HG03521 (cell line): Measurements from ENCODE around the gene PLEKHJ1.

Source experiments
- ATAC-seq: cut with Tn5 transposase; IDR thresholded peaks from one replicate; pipeline ENCODE4 v1.9.1; 2021; ENCODE audit warnings: mild to moderate bottlenecking, moderate library complexity; ENCODE audit not compliant: unreplicated experiment

PLEKHJ1 gene

GRCh38 chr19:2270157-2270422 lies 34.0 kb upstream of the PLEKHJ1 start:
- ATAC-seq = no peak

- ATAC-seq = peak; percentile 68
These were observed 33.4 kb upstream of the PLEKHJ1 start for GRCh38 chr19:2269244-2270156.

GRCh38 chr19:2268861-2269243 lies 32.7 kb upstream of the PLEKHJ1 start:
- no peak for ATAC-seq

DNA sequence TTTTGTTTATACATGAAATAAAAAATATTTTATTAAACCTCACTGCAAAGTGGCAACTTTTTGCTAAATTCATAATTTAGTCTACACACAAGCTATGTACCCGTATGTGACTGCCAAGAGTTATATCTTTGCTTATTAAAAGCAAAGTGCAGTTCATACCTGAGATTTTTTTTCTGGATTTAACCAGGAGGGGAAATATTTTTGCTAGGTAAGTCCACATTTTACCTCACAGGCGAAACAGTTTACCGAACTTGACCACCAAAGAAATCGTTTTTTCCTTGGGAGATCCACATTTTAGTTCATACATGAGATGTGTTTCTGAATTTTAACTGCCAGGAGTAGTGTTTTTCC lies 32.3 kb upstream of the PLEKHJ1 start:
- ATAC-seq = no peak

DNA sequence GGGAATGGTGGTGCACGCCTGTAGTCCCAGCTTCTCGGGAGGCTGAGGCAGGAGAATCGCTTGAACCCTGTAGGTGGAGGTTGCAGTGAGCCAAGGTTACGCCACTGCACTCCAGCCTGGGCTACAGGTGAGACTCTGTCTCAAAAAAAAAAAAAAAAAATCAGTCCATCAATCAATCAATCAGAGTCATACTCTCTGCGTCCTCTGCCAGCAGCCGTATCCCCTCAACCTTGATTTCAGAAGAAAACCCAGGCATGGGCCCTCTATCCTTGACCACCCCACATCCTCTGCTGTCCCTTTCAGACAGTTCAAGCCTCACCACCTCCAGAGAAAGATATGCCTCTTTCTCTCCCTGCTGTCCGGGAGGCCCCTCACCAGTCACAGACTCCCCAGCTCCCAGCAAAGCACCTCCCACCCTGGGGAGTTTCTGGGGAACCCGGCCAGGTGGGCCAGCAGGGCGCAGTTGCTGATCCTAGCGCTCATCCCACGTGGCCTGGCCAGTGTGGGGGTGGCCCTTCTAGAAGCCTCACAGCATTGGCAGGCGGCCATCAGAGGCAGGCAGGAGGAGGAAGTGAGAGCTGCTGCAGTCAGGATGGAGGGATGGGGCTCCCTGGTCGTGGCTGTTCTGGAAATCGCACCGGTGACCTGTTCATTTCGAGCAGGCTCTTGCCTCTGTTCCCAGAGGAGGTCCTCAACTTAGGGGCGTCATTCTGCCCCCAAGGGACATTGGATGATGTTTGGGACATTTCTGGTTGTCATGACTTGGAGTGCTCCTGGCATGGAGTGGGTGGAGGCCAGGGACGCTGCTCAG lies 30.3 kb upstream of the PLEKHJ1 start:
- no peak for ATAC-seq

DNA sequence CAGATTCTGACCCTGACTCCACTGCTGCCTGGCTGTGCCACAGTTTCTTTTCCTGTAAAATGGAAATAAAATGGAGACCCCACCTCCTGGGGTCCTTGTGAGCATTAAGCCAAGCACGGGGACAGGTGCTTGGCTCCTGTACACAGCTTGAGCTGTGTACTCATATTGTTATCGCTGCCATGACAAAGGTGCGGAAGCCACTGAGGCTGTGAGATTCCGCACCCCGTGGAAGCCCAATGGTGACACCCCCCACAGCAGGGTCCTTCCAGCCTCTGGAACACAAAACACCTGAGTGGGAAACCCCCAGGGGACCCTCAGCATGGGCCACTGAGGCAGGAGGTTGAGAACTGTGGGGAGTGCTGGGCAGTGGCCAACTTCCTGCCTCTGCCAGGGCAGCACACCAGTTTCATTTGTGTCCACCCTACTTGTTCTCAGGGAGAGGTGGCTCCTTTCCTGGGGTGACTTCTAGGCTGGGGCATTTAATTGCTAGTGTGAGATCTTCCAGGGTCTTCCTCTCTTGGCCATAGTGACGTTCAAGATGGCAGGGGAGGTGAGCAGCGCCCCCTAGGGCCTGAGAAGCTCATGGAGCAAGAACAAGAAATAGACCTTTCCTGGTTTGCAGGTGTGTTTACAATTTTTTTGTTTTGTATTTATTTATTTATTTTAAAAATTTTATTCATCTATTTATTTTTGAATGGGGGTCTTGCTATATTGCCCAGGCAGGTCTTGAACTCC lies 25.5 kb upstream of the PLEKHJ1 start:
- ATAC-seq = no peak

DNA sequence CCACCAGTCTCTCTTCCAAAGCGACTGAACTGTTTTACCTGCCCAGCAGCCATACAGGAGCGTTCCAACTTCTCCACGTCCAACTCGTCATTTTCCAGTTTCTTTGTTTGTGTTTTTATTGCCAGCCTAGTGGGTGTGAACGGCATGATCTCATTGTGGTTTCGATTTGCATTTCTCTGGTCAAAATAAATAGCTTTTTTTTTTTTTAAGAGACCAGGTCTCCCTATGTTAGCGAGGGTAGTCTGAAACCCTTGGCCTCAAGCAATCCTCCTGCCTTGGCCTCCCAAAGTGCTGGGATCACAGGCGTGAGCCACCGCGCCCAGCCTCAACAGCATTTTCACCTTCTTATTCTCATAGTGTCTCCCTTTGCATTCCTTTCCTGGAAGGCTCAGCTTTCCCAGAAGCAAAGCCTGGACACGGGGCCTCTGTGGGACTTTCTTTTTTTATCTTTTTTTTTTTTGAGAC lies 24.2 kb upstream of the PLEKHJ1 start:
- no peak for ATAC-seq

DNA sequence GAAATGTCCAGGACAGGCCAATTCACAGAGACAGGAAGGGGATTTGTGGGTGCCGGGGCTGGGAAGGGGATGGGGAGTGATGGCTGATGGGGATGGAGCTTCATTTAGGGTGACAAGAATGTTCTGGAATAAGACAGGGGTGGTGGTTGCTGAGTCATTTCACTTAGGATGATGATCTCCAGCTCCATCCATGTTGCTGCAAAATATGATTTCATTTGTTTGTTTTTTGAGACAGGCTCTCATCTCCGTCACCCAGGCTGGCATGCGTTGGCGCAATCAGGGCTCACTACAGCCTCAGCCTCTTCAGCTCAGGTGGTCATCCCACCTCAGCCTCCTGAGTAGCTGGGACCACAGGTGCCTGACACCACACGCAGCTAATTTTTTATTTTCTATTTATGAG lies 23.2 kb upstream of the PLEKHJ1 start:
- ATAC-seq = no peak

DNA sequence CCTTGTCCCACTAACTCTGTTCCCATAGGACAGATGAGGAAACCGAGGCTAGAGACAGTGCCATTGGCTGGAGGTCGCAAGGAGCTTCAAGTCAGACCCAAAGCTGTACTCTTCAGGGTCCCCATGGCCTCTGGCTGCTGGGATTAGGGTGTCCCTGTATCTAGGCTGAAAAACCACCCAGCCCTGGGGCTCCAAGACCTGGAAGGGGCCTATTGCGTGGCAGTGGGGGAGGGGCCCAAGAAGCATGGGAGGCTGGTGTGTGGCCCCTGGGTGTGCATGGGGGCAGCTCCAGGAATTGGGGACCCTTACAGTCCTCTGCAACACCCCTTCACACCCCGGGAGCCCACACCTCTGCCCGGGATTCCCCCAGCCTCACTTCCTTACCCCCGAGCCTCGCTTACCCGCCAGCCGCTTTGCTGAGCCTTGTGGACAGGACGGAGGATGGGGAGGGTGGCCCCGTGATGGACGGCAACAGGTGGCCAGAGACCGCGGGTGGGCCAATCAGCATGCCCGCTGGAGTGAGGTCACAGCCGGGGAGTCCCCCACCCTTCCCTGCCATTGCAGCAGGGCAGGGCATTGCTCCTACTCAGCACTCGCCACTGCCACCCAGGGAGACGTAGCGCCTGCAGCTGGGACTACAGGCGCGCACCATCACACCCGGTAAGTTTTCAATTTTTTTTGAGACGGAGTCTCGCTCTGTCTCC lies 20.0 kb upstream of the PLEKHJ1 start, which contains the start of gene JSRP1:
TSS of gene JSRP1 (minus strand) at position 436 of the 704 bp plus-strand sequence. CDS start 1,103 bp downstream, outside the sequence.
- ATAC-seq = no peak

- ATAC-seq = no peak
These were observed 19.1 kb upstream of the PLEKHJ1 start for GRCh38 chr19:2255112-2255845.

DNA sequence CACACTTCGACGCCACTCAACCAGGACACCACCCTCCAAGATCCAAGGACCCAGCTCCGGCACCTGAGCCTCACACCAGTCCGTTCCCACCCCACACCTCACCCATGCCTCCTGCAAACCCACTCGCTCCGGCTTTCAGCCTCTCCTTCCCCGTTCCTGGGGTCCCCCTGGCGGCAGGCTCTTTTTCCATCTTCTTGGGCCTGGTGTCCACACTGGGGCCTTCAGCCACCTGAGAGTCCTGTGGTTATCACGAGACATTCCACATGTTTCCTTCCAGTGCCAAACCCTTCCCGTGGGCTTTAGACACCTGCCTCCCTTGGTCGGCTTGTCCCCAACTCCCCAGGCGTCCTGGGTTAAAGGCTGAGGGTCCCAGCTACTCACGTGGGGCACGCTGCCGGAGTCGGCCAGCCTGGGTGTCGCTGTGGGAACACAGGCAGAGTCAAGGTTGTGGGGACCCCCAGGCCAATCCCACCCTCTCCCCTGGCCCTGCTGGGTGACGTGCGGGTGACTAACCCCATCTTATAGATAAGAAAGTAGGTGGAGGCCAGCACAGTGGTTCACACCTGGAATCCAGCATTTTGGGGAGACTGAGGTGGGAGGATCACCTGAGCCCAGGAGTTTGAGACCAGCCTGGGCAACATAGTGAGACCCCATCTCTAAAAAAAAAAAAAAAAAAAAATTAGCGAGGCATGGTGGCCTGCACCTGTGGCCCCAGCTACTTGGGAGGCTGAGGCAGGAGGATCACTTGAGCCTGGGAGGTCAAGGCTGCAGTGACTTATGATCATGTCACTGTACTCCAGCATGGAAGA lies 18.1 kb upstream of the PLEKHJ1 start:
- no peak for ATAC-seq

GRCh38 chr19:2253106-2254063 lies 17.3 kb upstream of the PLEKHJ1 start:
- ATAC-seq = no peak

- ATAC-seq = no peak
These were observed 16.6 kb upstream of the PLEKHJ1 start for GRCh38 chr19:2252797-2253105.

DNA sequence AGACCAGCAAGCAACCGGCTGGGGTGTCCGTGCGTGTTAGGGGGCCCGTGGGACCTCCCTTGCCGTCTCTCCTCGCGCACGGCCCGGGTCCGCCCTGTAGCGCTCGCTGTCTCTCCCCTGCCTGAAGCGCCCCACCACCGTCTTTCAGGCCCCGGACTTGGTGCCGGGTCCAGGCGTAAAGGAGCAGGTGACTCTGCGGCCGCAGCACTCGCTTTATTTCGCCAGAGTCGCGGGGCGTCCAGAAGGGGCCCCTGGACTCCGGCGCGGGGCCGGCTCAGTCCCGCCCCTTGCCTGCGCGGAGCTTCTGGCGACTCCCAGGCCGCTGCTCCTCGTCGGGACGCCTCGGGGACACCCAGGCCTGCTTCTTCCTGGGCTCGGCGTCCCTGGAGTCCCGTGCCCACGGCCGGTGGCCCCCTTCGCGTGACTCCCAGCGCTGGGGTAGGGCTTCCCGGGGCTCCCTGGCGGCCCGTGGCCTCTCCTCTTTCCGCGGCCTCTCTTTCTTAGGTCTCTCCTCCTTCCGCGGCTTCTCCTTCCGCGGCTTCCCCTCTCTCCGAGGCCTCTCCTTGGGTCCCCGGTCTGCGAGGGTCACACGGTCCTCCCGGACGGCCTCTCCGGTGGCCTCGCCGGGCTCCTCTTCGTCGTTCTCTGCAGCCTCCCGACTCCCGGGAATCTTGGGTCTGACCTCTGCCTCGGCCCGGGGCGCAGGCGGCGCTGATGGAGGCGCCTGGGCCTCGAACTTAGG lies 16.1 kb upstream of the PLEKHJ1 start:
- ATAC-seq = no peak

- no peak for ATAC-seq
These were observed 15.3 kb upstream of the PLEKHJ1 start for GRCh38 chr19:2251106-2252054.

- ATAC-seq = no peak
These were observed 14.6 kb upstream of the PLEKHJ1 start for GRCh38 chr19:2250766-2251105.
